GM21367 (cell line): ENCODE results near the gene PIP5K1C.
"Not testable (repeated sequence)": the region's sequence is repeated elsewhere in the genome, so short reads cannot be mapped to it uniquely, and the experiment has no call there.

Experiments used
- ATAC-seq: cut with Tn5 transposase; IDR thresholded peaks from one replicate; pipeline ENCODE4 v1.9.1; 2021; ENCODE audit not compliant: unreplicated experiment

The PIP5K1C gene

GRCh38 chr19:3648037-3648905 lies 52.0 kb downstream of the PIP5K1C start:
- ATAC-seq = no peak

- ATAC-seq = not testable (repeated sequence)
These were observed 53.2 kb downstream of the PIP5K1C start for GRCh38 chr19:3647102-3647501.

- ATAC-seq = no peak
These were observed 53.8 kb downstream of the PIP5K1C start for GRCh38 chr19:3646336-3647092.

DNA sequence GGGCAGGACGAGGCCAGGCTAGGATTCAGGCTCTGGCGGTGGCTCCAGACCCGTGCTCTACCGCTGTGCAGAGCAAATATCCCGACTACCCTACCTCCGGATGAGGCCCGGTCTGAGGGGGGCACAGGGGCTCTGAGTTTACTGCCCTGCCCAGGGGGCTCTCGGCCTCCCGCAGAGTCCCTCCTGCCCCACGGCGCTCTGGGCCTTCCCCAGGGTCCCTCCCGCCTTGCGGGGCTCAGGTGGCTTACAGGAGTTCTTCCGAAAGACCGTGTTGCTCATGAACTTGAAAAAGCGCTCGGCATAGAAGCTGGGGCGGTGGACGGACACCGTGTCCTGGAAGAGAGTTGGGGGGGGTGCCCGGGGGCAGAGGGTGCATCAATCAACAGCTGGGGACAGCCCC lies 54.5 kb downstream of the PIP5K1C start:
- ATAC-seq = no peak

- ATAC-seq = no peak
These were observed 55.2 kb downstream of the PIP5K1C start for GRCh38 chr19:3645067-3645396.

GRCh38 chr19:3644351-3645066 lies 55.8 kb downstream of the PIP5K1C start:
- ATAC-seq = no peak

- no peak for ATAC-seq
These were observed 56.5 kb downstream of the PIP5K1C start for GRCh38 chr19:3643674-3644313.

DNA sequence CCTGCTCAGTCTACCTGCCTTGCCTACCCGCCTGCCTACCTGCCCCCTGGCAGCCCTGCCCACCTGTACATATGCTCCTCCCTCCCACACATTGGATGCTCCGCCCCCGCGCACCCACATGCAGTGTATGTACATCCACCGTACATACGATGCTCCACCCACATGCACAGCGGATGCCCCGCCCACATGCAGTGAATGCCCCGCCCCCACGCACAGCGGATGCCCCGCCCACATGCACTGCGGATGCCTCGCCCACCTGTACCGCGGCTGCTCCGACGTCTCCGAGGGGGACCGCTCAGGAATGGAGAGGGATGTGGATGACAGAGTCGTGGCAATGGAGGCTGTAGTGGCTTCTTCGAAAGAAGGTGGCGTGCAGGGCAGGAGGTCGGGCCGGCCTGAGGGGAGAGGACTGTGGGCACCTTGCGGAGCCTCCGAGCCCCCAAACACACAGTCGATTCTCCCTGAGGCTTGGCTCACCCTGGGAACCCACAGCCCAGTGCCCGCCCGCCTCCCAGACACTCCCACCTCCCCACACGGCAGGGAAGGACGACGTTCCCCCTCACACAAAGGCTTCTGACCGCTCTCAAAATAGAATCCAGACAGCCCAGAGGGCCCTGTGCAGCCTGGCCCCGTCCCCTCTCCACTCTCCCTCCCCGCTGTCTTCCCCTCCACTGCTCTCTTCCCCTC lies 57.1 kb downstream of the PIP5K1C start:
- no peak for ATAC-seq

DNA sequence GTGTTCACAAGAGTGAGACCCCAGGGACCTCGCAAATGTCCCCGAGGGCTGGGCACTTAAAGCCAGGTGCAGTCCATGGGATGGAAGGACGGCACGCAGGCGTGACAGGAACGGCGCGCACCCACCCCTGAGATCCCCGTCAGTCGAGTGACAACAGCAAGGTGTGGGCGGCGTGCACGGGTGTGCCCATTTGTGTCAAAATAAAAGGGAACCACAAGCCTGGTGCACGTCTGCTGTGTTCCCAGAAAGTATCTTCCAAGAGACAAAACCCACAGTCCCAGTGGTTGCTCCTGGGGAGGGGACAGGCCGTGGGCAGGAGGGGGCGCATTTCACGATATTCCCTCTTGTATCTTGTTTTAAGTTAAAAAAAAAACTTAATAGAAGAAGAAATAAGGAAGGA lies 58.0 kb downstream of the PIP5K1C start:
- no peak for ATAC-seq

GRCh38 chr19:3641515-3642269 lies 58.6 kb downstream of the PIP5K1C start:
- no peak for ATAC-seq

DNA sequence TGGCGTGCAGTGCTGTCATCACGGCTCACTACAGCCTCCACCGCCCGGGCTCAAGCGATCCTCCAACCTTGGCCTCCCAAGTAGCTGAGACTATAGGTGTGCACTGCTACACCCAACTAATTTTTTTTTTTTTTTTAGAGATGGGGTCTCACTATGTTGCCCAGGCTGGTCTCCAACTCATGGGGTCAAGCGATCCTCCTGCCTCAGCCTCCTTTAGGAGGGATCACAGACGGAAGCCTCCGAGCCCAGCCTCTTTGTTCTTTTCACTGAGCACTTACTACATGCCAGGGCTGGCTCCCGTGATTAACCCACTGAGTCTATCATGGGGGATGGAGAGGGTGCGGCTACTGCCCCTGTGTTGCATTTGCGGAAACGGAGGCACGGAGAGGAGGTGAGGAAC lies 60.8 kb downstream of the PIP5K1C start:
- ATAC-seq = no peak

DNA sequence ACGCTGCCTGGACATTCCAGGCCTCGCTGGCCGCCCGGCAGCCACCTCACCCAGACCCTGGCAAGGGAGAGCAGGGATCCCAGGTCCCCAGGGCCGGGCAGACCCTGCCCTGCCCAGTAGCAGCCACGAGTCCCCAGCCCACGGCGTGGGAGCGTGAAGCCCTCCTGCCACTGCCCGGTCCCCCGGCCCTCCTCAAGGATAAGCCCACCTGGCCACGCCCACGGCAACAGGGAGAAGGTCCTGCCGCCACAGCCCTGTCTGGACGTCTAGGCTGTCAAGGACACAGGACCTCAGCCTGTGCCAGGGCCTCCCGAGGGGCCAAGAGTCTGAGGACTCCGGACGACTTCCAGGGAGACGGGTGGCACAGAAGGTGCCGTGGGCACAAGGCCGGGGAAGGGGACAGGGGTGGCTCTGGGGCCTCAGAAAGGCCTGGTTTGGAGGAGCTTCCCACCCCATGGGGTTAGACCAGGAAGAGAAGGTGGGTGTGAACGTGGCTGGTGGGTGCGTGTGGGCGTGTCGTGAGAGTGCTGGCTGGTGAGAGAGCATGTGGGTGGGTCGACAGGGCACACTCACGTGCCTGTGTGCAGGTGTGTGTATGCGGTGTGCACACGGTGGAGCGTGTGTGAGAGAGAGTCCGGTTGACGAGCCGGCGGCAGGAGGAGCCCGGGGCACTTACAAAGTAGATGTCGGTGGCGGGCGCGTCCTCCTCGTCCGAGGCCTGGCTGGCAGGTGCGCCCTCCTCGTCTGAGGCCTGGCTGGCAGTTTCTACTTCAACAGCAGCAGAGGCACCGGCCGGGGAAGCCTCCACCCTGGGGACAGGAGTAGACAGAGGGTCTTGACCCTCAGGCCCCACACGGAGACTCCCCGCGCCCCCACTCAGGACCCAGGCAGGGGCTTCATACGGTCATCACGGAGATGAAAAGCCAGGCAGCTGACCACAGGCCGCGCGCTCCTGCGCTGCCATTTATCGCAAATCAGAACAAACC lies 61.8 kb downstream of the PIP5K1C start:
- ATAC-seq = no peak

DNA sequence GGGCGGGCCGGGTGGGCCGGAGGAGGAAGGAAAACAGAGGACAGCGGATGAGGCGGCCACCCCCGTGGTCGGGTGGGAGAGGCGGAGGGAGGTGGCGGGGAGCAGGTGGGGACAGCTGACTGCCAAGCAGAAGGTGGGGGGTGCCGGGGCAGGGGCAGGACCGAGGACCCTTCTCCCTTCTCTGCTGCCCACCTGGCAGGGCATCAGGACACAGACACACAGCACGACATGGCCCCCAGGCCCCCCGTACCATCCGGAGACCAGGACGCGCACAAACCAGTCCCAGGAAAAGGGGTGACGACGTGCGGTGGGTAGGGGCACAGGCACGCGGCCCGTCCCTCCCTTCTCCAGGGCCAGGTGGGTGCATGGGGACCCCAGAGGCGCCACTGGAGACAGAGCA lies 62.6 kb downstream of the PIP5K1C start:
- no peak for ATAC-seq

DNA sequence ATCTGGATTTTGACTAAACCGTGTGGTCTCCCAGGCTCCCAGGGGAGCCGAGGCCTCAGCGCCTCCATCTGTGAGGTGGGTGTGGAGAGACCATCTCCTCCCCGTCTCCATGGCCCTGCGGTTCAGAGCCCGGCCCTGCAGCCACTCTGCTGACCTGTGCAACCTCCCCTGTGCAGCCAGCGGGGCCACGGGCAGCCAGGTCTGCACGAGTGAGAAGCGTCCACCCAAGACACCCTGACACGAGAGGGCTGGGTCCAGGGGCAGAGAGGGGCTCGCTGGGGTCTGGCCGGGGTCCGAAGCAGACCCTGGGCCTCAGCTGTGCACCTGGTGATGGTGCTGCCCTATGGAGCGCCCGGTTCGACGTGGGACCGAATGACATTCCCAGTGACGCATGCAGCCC lies 63.3 kb downstream of the PIP5K1C start:
- ATAC-seq = no peak

- ATAC-seq = no peak
These were observed 63.8 kb downstream of the PIP5K1C start for GRCh38 chr19:3636506-3636905.

- ATAC-seq = no peak
These were observed 65.7 kb downstream of the PIP5K1C start for GRCh38 chr19:3634496-3635045.

- no peak for ATAC-seq
These were observed 66.7 kb downstream of the PIP5K1C start for GRCh38 chr19:3633559-3633988.
